Measurements from ENCODE around the gene NUDT4.
"Not testable (repeated sequence)": the region's sequence is repeated elsewhere in the genome, so short reads cannot be mapped to it uniquely, and the experiment has no call there.

The NUDT4 gene

DNA sequence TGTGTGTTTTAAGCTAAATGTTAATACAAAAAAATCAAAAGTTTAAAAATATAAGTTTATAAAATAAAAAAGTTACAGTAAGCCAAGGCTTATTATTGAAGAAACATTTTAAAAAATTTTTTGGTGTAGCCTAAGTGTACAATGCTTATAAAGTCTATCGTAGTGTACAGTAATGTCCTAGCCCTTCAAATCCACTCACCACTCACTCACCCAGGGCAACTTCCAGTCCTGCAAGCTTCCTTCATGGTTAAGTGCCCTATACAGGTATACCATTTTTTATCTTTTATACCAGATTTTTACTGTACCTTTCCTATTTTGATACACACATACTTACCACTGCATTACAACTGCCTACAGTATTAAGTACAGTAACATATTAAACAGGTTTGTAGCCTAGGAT is 52.1 kb downstream of the NUDT4 start:
- no peak for DNase-seq

DNA sequence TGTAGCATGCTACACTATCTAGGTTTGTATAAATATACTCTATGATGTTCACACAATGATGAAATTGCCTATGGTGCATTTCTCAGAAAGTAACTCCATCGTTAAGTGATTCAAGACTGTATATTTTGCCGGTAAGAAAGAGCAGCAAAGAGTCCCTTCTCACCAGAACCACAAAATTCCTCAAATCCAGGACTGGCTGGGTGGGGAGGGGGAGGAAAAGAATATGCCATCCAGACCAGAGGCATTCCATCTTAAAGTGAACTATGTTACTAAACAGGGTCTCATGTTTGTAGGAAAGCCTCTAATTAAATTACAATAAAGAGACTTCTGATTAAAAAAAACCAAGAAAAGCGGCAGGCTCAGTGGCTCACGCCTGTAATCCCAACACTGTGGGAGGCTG is 52.6 kb downstream of the NUDT4 start:
- DNase-seq = no peak

DNA sequence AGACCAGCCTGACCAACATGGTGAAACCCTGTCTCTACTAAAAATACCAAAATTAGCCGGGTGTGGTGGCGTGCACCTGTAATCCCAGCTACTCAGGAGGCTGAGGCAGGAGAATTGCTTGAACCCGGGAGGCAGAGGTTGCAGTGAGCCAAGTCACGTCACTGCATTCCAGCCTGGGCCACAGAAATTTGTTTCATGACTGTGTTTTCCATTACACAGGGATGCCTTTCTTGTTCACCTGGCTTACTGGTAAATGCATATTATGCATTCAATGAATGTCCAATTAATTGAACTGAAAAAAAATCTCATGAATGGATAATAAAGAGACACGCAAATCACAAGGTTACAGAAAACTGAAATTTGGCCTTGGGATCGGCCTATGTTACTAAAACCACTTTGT is 54.3 kb downstream of the NUDT4 start:
- not testable (repeated sequence) for DNase-seq

DNA sequence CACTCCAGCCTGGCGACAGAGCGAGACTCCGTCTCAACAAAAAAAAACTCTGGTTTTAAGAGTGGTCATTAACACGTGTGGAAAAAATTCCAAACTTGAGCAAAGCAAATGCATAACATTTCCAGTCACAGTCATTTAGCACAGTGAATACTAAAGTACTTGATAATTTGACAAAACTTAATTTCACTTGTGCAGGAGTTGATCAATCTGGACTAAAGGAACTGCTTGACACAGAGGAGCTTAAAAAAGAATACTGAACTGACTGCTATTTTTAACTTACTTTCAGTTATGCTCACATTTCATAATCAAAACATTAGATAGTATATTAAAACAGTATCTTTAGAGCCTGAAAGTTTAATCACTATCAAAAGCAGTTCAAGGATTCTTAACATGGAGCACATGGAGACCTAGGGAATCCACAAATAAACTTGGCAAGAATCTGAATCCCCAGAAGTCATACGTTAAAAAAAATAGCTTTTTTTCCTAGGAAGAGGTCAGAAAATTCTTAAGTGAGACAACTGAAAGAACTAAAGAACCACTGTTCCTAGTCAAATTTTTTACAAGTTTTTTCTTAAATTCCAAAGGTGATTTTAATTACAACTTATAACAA is 56.6 kb downstream of the NUDT4 start:
- no peak for DNase-seq

DNA sequence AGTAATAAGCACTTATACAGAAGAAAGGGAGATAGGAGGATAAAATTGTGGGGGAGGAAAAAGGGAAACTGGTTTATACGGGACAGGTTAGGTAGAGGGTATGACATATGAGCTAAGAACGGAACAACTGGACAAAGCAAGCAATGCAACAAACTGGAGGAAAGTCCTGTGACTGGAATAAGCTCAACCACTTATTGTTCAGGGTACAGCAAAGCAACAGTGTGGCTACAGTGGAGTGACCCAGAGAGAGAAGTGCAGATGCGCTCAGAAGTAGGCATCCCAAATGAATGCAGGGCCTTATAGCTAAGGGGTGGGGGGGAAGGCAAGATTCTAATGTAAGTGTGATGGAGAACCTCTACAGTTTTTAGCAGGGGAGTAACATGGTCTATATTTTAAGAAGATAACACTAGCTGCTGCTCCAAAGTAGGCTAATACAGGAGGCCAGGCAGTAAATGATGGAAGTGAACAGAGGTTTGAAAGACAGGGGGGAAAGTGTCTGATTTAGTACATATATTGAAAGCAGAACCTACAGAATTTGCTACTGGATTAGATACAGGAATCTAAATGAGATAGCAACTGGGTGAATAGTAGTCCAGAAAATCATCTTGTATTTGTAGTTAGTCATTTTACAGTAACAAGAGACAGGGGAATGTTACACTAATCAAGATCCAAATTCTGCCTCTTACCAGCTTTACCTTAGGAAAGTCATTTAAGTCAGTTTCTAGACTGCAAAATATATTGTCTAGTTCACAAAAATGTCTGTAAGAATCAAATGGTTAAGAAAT is 60.7 kb downstream of the NUDT4 start:
- no peak for DNase-seq

DNA sequence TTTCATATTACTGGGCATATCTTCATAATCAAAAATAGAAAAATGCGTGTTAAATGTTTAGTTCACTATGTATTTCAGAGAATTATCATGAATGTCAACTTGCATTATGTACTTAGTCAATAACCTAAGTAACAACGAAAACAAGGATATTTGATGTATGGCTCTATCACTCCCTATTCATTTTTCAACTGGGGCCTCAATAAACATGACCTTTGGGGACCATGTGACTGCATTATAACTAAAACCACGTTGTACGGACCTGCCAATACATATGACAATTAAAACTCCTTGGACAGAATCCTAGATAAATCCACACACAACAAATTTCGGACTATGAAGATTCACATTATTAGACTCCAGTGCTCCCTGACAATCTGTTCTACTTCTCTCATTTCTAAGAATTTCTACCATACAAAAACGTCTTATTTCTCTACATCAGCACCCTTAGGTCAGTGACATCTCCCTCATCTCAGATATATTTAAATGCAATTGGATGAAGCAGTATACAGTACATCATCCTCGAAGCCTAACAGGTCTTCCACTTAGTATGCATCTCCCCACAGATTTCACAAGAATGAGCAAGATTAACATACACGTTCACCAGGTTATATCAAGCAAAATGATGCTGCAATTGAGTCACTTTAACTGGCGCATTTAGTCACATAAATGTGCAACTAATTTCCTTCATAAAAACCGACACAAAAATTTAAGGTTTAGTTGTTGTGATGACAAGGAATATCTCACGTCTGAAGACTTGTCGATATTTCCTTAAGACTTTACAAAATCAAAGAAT is 62.5 kb downstream of the NUDT4 start:
- DNase-seq = no peak

DNA sequence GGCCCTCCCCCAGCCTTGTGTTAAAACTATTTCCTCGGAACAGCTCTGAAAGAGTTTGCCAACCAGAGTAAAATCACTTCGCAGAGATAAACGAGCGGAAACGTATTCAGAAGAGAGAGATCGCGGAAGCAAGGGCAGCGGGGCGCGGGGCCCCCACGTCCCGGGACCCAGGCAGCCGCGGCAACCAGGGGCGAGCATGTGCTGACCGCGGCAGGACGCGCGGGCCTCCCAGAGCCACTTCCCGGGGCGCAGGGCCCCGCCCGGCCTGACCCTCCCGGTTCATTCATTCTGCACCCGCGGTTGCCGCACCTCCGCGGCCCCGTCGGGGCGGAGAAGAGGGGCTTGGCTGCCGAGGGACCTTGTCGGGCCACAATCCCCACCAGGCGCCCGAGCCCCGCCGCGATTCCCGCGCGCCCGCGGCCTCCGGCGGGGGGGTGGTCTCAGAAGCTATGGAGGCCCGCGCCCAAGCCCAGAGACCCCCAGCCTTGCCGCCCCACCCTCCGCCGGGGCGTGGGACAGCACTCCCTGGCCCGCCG is 63.4 kb downstream of the NUDT4 start:
- peak; percentile 30 for DNase-seq

DNA sequence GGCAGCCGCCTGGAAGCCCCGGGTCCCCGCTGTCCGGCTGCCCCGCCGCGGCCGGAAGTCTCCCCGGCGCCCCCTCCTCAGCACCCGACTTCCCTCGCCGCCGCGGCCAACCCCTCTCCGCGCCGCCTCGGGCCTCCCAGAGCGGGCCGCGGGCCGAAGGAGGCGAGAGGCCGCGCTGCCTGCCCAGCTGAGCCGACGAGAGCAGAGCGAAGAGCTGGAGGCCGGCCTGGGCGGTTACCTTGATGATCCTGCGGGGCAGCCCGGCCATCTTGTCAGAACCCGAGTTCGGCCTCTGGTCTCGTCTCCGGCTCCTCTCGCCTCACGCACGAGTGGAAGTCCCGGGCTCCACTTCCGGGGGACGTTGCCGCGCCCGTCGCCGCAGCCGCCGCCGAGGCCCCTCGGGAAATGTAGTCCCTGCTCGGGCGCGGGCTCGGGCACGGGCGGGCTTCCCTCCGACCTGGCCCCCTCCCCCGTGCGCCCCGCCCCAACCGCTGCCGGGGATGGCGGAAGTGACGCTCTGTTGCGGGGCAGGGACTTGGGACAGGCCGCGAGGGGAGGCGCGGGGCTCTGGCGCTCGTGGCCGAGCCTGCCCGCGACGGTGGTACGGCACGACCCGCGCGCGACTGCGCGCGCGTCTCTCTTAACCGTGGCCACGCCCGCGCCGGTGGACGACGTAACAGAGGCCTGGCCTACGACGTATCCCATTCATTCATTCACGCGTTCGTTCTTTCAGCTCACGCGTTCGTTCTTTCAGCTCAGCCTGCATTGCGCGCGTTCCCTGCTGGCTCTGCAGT is 64.1 kb downstream of the NUDT4 start, which contains the start of gene UBE2N:
Gene UBE2N (minus strand): TSS at position 331 of the 794 bp plus-strand sequence. CDS start 63 bp downstream, at position 268.
- DNase-seq = peak; percentile 97

DNA sequence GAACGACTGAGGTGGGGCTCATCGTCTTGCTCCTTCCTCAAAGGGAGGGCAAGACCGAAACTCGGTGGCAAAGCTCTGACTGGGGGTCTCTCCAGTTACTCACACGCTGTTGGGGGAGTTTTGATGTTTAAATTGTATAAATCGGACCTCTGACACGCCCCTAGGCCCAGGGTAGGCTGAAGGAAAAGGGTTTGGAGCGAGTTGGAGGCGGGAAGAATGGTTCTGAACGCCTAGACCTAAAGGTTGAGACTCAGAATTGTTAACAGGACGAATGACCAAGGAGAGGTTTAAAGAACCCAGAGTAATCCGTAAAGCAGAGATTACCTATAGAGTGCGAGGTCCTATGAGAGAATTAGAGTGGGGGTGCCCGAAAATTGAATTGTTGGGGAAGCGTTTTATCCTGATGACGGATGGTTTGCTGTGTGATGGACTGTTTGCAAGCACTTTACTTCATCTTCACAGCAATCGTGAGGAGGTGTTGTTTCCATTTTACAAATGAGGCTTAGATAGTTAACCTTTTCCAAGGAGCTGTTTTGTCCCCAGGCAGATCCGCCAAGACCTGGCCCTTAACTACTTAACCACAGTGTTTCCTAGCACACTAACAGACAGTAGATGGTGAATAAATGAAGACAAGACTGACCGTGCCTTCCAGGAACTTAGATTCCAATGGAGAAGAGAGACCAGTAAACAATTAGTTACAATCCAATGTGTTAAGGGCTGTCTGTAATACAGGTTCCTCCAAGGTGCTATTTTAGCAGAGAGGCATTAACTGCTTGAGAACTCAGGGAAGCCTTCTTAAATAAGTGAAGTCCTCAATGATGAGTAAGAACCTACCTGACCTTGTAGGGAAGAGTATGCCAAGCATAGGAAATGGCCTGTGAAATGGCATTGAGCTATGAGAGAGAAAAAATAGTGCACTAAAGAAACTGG is 65.0 kb downstream of the NUDT4 start:
- DNase-seq = no peak

DNA sequence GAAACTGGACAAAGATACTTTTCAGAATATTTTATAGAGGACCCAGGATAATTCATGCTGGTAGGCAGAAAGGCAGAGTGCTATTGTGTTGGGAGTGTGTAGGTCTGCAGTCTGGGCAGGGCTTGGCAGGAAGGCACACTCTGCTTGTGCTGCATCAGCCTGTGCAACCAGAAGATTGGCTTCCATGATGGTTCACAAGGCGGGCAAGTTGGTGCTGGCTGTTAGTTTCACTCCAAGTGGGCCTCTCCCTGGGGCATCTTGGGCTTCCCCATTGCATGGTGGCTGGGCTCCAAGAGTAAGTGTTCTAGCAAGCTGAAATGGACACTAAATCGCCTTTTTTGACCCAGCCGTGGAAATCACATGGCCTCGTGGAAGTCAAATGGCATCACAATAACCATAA is 65.9 kb downstream of the NUDT4 start:
- no peak for DNase-seq

DNA sequence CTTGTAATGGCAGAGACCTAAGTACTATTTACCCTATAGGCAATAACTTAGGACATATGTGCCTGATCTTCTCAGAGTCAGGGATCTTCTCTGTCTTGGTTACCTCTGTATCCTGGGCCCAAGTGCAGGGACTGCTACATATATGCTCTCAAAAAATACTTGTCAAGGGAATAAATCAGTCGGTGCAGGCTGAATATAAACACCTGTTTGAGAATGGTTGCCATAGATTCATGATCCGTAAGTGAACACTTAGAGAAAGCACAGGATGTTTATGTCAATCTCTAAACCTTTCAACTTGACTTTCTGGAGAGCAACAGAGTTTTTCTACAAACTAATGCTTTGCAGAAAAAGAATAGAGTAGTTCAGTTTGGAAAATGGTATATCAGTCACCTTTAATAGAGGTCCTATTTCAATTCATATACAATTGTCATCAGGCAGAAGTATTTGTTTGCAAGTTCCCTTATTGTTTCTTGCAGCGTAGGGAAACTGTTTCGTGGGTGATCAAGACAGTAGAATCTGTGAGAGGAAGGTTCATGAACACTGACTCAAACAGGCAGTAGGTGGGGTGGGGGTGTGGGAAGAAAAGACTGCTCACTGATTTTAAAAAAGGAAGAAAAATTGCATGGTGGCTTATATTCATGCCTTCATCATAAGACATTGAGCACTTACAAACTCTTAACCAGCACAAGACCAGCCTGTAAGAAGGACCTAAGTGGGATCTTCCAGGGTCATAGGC is 70.0 kb downstream of the NUDT4 start:
- DNase-seq = no peak

DNA sequence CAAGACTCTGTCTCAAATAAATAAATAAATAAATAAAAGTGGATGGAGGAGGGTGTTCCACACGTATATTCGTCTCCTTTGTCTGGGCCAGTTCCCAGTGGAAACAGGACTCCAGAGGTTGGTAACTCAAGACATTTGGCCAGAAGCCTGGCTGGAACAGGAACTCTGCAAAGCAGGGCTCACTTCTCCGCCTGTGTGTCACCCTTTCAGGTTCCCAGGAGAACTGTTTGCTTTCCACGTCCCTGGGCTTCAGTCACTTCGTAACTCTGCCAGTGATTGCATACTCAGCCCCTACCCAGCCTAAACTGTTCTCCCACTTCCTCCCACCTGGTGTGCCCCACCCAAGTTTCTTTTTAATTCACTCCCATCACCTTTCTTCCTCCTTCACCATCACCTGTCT is 71.1 kb downstream of the NUDT4 start:
- no peak for DNase-seq

DNA sequence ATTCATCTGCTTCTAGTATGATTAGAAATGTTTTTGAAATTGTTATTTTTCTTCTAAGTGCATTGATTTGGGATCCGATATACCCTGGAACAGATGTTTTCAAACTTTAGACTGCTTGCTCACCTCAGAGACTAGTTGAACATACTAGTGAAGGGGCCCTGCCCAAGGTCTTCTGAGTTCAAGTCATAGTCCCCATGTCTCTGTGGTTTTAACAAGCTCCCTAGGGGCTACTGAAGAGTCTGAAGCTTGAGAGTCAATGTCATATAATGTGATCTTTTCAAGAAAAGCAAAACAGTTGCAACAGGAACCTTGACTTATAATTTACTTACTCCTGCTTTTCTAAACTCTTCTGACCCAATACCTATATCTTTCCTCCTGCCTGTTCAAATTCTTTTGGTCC is 71.6 kb downstream of the NUDT4 start:
- no peak for DNase-seq

DNA sequence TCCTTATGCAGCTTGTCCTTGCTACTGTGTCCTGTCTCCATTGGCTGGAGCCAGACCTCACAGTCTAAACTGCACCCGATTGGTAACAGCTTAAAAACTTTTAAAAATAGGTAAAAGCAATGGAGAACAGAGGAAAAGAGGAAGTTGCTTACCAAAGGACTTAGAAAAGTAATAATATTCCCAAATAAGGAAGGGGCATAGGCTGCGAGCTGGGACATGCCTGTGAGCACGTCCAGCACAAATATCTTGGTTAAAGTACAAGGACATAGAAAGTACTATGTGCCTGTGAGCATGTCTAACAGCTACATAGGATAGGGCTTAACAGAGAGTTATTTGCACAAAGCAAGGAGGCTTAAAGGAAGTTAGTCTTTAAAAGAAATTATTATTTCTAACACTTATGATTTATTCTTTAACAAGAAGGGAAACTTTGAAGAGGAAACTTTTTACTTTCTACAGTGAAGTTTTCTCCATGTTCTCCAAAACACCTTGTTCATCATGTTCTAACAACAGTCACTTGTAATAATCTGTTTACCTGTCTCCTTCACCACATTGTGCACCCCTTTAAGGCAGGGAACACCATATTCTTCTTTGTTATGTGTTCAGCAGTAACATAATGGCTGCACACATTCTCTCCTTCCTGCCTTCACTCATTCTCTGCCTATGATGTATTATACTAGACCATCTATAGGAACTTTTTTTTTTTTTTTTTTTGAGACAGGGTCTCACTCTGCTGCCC is 73.9 kb downstream of the NUDT4 start:
- DNase-seq = no peak

DNA sequence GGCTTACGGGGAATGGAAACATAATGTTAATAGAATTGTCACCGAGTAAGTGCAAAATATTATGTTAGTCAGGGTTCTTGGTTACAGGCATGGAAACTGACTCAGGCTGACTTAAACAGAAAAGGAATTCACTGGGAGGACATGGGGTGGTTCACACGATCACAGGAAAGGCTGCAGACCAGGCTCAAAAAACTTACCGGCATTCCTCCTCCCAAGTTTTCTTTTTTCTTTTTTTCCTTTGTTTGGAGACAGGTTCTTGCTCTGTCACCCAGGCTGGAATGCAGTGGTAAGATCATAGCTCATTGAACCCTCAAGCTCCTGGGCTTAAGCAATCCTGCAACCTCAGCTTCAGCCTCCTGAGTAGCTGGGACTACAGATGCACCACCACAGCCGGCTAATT is 75.9 kb downstream of the NUDT4 start:
- no peak for DNase-seq

DNA sequence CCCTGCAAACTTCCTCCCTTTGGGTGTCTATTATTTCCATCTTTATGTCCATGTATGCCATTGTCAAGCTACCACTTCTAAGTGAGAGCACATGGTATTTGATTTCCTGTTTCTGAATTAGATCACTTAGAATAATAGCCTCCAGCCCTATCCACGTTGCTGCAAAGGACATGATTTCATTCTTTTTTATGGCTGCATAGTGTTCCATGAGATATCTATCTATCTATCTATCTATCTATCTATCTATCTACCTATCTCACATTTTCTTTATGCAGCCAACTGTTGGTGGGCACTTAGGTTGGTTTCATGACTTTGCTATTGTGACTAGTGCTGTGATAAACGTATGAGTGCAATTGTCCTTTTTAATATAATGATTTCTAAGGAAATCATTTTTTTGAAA is 78.4 kb downstream of the NUDT4 start:
- no peak for DNase-seq

All from effector CD4-positive, alpha-beta T cell (primary cell).